ENCODE data around the gene POLD3.

GRCh38 chr11:74639533-74639932 lies 47.2 kb downstream of the POLD3 start:
- TF ChIP-seq, protein P1, sequence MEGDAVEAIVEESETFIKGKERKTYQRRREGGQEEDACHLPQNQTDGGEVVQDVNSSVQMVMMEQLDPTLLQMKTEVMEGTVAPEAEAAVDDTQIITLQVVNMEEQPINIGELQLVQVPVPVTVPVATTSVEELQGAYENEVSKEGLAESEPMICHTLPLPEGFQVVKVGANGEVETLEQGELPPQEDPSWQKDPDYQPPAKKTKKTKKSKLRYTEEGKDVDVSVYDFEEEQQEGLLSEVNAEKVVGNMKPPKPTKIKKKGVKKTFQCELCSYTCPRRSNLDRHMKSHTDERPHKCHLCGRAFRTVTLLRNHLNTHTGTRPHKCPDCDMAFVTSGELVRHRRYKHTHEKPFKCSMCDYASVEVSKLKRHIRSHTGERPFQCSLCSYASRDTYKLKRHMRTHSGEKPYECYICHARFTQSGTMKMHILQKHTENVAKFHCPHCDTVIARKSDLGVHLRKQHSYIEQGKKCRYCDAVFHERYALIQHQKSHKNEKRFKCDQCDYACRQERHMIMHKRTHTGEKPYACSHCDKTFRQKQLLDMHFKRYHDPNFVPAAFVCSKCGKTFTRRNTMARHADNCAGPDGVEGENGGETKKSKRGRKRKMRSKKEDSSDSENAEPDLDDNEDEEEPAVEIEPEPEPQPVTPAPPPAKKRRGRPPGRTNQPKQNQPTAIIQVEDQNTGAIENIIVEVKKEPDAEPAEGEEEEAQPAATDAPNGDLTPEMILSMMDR (IDR thresholded peaks at IDR 0.05; ENCODE audit: borderline replicate concordance, extremely low read depth, low read length, poor library complexity, severe bottlenecking) = no peak
- no peak for TF ChIP-seq EZH2 (IDR thresholded peaks at IDR 0.05; ENCODE audit: borderline replicate concordance, low read depth, low read length, severe bottlenecking)

Data from DND-41 (cell line).